AG04449 (cell line): Measurements from ENCODE around the gene CDC20.

Experiments used
- CTCF ChIA-PET: fragments of 350-600 bp; formaldehyde crosslinking; extraction: SDS; loops from one replicate; lab custom pipeline; 2021; ENCODE audit warnings: antibody characterized with exemption; lab: Yijun Ruan, JAX
- POLR2A ChIA-PET: fragments of 400-600, 350-600 bp; formaldehyde crosslinking; extraction: SDS; loops from one replicate; lab custom pipeline; 2020; ENCODE audit warnings: antibody characterized with exemption, inconsistent platforms; lab: Yijun Ruan, JAX
- DNase-seq: peaks from one replicate; pipeline ENCODE4 v3.0.0-alpha.2; 2010; ENCODE audit warnings: low read depth, low spot score
- H3K4me3 ChIP-seq: 2 replicates; pipeline ENCODE4 v1.5.1; 2011; ENCODE audit warnings: low read depth, mild to moderate bottlenecking, control low read depth, low read length
- TF ChIP-seq, protein P1 (sequence below): IDR thresholded peaks from one replicate; pipeline ENCODE4 v1.5.1; 2011; ENCODE audit warnings: mild to moderate bottlenecking, moderate library complexity, low read length, control low read depth, inconsistent platforms; ENCODE audit not compliant: insufficient read depth; ENCODE audit errors: missing control alignments

CDC20 gene

GRCh38 chr1:43337588-43337987 is 21.2 kb upstream of the CDC20 start, which contains the start of gene MPL:
Gene MPL (plus strand): TSS chr1:43337818. CDS start chr1:43337849, 31 bp downstream.
- POLR2A ChIA-PET, result no interaction called here
- H3K4me3 ChIP-seq, result no peak within 1 kb of the TSS
- DNase-seq, result no peak
- CTCF ChIA-PET, result no interaction called here
- TF ChIP-seq, protein P1, sequence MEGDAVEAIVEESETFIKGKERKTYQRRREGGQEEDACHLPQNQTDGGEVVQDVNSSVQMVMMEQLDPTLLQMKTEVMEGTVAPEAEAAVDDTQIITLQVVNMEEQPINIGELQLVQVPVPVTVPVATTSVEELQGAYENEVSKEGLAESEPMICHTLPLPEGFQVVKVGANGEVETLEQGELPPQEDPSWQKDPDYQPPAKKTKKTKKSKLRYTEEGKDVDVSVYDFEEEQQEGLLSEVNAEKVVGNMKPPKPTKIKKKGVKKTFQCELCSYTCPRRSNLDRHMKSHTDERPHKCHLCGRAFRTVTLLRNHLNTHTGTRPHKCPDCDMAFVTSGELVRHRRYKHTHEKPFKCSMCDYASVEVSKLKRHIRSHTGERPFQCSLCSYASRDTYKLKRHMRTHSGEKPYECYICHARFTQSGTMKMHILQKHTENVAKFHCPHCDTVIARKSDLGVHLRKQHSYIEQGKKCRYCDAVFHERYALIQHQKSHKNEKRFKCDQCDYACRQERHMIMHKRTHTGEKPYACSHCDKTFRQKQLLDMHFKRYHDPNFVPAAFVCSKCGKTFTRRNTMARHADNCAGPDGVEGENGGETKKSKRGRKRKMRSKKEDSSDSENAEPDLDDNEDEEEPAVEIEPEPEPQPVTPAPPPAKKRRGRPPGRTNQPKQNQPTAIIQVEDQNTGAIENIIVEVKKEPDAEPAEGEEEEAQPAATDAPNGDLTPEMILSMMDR, result no peak

- TF ChIP-seq, protein P1, result no peak
- POLR2A ChIA-PET, result no interaction called here
- H3K4me3 ChIP-seq, result no peak overlapping the region
- CTCF ChIA-PET, result no interaction called here
- DNase-seq, result no peak
Observed at GRCh38 chr1:43338001-43338400, 20.8 kb upstream of the CDC20 start.

- POLR2A ChIA-PET, result no interaction called here
- H3K4me3 ChIP-seq, result no peak overlapping the region
- TF ChIP-seq, protein P1, result no peak
- DNase-seq, result no peak
- CTCF ChIA-PET, result interaction anchor here (1.0 to 1.5 kb wide), 2 partner anchors 18 to 19 kb away, joined by 3 to 4 read pairs; partner anchors contain the start of gene CDC20
Observed at GRCh38 chr1:43339584-43340232, 19.1 kb upstream of the CDC20 start.

DNA sequence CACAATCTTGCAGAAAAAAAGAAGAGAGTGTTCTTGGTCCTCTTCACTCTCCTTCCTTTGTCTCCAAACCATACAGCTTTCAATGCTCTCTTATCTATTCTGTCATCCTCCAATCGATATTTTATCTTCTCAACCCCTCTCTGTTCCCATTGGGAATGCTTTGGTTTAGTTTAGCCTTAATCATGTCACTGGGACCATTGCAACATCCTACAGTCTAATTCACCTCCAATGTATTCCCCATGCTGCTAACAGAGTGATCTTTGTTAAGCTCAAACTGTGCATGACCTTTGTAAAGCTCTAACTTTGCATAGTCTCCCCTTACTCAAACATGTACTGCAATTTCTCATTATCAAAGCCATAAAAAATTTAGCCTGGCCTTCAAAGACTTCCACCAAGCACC is 18.2 kb upstream of the CDC20 start:
- POLR2A ChIA-PET, result no interaction called here
- no peak overlapping the region for H3K4me3 ChIP-seq
- DNase-seq, result no peak
- TF ChIP-seq, protein P1, result no peak
- CTCF ChIA-PET, result interaction anchor here (1.5 kb wide), 1 partner anchor 17 kb away, joined by 3 read pairs; no protein-coding TSS in a partner anchor

GRCh38 chr1:43344267-43344850 is 14.4 kb upstream of the CDC20 start:
- DNase-seq, result no peak
- TF ChIP-seq, protein P1, result no peak
- no peak overlapping the region for H3K4me3 ChIP-seq
- ChIA-PET CTCF (no interaction called here), POLR2A (no interaction called here)

DNA sequence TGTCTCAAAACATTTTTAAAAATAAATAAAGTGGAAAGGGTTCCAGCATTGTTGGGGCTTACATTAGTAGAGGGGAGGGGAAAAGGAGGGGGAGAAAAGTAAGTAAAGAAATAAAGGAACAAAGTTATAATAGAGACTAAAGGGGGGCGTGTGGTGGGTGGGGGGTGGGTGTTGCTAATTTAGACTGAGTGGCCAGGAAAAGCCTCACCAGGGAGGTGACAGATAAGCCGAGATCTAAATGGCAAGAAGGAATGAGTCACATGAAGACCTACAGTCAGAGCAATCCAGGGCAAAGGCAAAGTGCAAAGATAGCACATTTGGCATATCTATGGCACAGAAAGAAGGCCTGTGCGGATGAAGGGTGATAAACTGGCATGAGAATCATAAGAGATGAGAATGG is 13.7 kb upstream of the CDC20 start:
- H3K4me3 ChIP-seq, result no peak overlapping the region
- ChIA-PET POLR2A (no interaction called here), CTCF (interaction anchor here (1.4 kb wide), 1 partner anchor 9 kb away, joined by 3 read pairs; no protein-coding TSS in a partner anchor)
- TF ChIP-seq, protein P1, result no peak
- DNase-seq, result no peak
